HG02610 (cell line): ENCODE results near the gene ARHGEF6.

Source experiments
- ATAC-seq: cut with Tn5 transposase; IDR thresholded peaks from one replicate; pipeline ENCODE4 v1.9.1; 2021; ENCODE audit warnings: mild to moderate bottlenecking, moderate library complexity; ENCODE audit not compliant: unreplicated experiment

The ARHGEF6 gene

DNA sequence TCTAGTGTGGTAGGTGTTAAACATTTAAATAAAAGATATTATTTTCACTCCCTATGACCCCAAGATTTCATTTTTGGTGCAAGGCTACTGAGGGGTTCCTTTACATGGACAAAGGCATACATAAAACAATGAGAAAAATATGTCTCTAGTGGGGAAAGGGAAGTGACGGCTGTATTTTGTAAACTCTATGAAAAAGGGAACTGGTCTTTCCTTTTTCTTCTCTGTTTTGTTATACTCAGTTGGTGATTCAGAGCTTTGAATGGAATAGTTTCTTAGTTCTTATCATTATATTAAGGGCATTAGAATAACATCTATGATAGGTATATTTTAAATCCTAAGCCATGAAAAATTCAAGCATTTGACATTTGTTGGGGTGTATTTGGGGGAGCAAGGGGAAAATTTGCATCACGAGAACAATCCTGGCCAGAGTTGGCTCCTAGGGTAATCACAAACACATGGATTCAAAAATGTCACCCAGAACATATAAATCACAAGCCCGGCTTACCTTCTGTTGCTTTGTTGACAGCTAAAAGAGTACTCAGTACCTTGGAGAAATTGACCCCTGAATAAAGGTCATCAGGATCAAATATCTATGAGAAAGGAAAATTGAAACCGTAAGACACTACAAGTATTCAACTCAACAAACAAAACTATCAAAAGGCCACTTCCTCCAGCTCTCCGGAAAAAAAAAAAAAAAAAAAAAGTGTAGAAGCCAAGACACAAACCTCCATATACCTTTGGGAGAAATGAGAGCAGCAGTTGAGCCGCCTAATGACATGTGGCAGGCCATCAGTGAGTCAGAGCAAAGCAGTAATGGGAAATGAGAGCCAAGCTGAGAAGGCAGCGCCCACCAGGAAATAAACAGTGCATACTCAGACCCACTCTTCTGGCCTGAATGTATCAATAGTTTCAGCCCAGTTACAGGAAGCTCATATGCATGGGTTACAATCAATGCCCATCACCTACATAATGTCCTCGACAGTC, 33.4 kb downstream of the ARHGEF6 start:
- ATAC-seq = peak; percentile 73

DNA sequence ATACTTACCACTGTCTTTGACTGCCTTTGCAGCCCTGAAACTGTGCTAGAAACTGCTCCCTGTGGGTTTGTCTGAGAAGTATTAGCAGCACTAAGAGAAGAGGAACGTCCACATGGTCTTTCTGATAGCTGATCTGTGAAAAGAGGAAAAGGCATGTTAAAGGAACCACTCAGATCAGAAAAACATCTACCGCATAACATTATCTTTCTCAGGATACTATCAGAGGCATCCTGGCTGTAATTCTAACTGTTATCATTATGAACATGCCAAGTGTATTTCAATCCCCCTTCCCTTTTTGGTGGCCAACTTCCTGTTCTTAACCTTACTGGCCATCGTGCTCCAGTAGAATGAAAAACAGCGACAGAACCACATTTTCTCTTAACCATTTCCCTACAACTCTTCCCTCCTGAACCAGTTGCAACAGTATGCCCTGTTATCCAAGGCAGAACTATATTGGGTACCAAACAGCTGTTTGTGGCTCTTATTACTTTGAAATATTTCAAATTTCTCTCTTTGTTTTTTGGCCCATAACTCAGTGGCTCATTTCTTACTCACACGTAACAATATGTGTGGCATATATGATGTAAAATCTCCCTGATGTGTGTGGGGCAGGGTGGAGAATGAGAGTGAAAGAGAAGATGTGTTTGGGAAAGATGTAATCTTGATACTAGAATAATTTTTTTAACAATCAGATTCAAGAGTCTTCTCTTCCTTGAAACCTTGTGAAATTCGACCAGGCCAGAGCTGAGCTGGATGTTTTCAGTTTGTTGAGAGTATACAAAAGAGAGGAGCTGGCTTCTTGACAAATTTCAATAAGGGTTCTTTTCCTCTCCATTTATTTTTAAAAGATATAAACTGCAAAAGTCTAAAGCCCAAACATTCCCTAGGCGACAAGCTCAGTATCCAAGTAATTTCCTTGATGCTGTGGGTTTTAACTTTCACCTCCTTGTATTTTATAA, 35.2 kb downstream of the ARHGEF6 start:
- no peak for ATAC-seq

GRCh38 chrX:136742721-136743379, 37.9 kb downstream of the ARHGEF6 start:
- ATAC-seq = no peak

DNA sequence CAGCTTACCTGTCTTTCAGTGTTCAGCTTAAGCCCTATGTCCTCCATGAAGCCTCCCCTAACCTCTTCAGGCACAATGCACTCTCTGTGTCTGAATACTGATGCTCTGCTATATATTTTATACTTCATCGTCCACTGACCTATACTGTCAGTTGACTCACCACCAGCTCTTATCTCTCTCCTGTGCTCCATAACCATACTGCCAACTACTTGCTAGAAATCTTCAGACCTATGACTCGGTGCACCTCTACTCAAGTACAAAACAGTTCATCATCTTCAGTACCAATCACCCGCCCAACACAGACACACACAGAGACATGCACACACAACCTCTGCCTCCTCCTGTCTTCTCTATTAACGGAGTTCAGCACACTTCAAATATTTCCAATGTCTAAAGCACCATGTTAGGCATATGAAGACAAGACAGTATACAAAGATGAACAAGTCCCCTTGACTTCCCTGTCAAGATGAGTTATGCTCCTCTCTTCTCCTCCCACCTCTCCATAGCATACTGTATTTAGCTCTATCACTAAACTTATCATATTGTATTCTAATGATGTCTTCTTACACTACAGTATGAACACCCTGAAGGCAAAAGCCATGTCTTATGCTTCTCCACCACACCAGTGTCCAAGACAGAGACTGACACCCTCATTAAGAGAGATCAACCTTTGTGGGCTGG, 42.5 kb downstream of the ARHGEF6 start:
- no peak for ATAC-seq

- no peak for ATAC-seq
These were observed 44.0 kb downstream of the ARHGEF6 start for GRCh38 chrX:136736690-136737089.

- no peak for ATAC-seq
These were observed 45.1 kb downstream of the ARHGEF6 start for GRCh38 chrX:136735601-136736000.

DNA sequence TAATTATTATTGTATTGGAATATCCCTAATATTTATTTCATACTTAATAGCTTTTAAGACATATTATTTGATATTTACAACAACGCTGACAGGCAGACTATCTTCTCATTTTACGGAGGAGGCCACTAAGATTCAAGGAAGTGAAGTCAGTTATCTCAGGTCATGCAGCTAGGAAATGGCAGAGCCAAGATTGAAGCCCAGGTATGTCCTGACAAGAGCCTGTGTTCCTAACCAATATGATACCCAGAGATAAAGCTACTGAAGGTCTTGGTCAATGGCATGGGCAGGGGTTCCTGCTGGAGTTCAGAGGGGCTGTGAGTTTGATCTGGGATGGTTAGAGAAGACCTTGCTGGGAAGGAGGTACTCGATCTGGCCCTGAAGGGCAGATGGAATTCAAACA, 47.1 kb downstream of the ARHGEF6 start:
- ATAC-seq = no peak

DNA sequence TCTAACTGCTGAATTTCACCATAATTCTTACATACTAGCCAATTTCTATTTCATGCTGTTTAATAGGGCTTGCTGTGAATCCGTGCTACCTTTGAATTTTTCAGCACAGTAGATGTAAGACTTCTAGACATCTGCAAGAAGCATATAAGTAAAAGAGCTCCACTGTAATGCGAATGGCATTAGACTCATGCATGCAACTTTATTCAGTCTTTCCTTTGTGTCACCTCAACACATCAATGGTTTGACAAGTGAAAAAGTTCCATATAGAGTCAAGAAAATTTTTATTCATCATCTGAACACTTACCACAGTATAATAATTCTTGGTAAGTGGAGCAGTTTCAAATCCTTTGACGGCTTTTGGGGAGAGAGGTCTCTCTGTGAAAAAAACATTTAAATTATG, 48.9 kb downstream of the ARHGEF6 start:
- ATAC-seq = no peak

DNA sequence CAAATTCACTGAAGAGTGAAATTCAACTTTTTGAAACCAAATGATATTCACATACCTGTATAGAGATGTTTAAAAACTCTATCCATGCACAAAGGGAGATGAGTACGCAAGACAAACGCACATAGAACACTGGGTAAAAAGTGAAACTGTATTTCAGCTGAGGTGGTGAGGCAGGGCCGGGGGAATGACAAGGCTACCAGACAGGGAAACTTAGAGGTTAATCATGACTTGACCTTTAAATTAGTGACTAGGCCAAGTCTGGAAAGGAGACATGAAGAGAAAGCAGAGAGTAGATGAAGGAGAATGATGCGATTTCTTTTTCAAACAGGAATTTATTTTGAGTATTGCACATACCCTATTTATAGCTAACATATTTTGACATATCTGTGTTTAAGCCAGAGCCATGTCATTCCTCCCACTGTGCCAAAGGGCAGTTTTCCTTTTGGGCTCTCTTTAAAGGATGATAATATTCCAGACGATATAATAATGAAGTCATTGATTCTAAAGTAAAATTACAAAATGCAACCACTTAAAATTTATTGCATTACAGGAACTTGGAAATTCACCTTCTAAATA, 49.4 kb downstream of the ARHGEF6 start:
- ATAC-seq = no peak

DNA sequence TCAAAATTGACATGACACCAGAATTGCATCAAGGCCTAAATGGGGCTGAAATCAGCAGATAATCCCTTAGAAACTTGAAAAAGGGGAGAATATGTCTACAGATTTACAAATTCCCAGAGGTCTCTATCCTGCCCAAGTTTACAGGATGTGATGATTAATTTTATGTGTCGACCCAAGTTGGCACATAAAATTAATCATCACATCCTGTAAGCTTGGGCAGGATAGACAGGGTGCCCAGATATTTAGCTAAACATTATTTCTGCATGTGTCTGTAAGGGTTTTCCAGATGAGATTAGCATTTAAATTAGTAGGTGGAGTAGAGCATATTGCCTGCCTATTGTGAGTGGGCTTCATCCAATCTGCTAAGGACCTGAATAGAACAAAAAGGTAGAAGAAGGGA, 52.3 kb downstream of the ARHGEF6 start:
- no peak for ATAC-seq

- no peak for ATAC-seq
These were observed 55.2 kb downstream of the ARHGEF6 start for GRCh38 chrX:136725441-136726104.

- no peak for ATAC-seq
These were observed 62.6 kb downstream of the ARHGEF6 start for GRCh38 chrX:136718091-136718490.

DNA sequence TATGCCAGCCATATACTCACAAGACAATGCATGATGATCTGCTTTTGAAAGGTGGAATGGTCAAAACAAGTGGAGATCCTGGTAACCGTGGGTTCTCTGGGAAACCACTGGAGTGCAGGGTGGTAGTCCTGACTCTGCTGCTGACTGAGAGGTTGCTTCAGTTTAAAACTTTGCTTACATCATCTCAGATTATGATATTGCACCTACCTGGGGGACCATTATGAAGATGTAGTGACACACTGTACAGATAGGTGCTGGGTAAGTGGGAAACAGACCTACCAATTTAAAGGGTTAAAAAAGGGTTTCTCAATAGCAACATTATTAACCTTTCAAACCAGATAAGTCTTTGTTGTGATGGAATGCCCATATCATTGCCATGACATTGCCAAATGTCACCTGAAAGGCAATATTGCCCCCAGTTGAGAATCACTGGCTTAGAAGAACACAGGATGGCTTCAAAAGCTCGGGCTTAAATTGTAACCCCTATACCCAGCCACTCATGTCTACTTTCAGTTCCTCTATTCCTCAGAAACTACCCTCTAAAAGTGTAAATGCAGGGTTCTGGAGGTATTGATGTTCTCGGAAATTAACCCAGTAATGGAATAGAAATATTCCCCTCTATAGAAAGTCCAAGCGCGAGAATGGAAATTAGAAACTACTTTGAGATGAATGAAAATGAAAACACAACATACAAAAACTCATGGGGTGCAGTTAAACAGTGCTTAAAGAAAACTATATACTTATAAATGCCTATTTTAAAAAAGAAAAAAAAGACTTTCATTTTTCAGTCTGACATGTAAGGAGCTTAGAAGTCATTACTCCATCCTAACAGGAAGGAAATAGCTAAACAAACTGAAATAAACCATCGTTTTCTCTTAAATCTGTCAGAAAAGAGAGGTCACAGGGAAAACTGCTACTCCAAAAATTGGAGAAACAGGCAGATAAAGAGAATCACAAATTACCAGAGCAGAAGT, 65.8 kb downstream of the ARHGEF6 start:
- ATAC-seq = peak; percentile 88

DNA sequence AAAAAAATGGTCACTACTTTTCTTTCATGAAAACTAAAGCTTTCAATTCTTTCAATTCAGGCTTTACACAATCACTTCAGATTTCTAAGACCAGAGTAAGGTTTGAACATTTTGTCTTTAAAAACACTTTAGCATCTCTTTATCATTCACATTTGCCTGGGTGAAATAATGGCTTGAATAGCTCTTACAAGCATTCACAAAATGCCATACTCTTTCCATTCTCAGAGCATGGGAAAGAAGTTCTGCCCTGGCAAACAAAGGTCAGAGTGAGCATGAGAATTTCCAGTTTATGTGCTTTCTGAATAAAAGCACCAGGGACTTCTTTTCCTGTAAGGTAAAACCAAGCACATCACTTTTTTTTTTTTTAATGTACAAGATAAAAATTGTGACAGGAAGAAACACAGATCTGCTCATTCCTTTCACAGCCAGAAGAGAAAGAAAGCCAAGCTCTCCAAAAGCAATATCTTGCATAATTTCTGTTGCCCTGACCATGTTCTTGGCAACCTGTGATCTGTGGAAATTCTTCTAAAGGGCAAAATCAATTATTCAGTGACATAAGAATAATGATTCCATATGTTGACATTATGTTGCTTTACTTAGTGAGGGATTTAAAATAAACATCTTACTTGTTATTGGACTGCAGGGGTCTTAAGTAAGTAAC, 68.0 kb downstream of the ARHGEF6 start:
- no peak for ATAC-seq

DNA sequence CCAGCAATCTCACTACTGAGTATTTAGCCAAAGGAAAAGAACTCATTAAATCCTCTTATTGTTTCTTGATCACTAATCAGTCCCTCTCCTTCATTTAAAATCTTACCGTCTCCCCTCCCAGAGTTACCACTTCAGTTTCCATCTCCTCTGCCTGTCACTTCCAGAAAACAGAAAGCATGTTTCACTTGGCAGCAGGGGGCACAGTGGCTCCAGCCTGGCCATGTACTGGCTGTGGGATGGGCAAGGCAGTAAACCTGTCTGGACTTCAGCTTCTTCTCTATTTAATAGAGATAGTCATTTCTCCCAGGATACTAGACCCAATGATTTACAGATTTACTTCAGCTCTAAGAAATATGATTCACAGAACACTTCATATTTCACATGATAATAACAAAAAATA, 69.6 kb downstream of the ARHGEF6 start:
- ATAC-seq = no peak

DNA sequence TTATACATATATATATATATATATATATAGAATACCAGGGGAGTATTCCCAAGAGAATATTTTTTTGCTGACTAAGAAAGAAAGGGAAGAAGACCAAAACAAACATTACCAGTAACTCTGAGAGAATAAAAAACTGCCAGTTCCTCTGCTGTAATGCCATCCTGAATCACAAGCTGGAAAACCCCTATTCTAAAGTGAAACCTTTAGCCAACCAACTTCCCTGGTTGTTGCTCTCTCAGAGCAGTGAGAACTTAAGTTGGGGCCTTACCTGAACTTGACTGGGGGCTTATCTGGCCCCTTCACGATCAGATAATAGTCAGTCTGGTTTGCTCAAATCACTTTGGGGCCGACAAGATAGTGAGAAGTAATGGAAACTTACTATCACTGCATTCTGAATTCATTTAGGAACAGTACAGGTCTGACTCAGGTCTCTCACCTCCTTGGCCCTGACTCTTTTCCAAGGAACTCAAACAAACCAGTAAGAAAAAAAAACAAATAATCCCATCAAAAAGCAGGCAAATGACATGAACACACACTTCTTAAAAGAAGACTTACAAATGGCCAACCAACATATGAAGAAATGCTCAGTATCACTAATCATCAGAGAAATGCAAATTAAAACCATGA, 70.3 kb downstream of the ARHGEF6 start:
- peak; percentile 52 for ATAC-seq

- ATAC-seq = no peak
These were observed 72.4 kb downstream of the ARHGEF6 start for GRCh38 chrX:136708348-136708747.
